ENCODE data around the gene CD2AP.

- TF ChIP-seq CTCF (conservative IDR thresholded peaks at IDR 0.05; ENCODE audit: low read depth, low read length) (no peak), EZH2 (IDR thresholded peaks at IDR 0.05; ENCODE audit: borderline replicate concordance, low read depth, low read length, poor library complexity, severe bottlenecking) (no peak)
Measured at GRCh38 chr6:47574789-47575188, 97.2 kb downstream of the CD2AP start.

All from A673 (cell line).